Stimulated activated naive B cell treated with anti-CD40 and anti-IgM and Interleukin-4, amounts not matched to agents 10 μg/mL and 1 μg/mL and 100 μg/mL, for 72 hours (primary cell): Measurements from ENCODE around the gene CYCS.
"Not testable (repeated sequence)": the region's sequence is repeated elsewhere in the genome, so short reads cannot be mapped to it uniquely, and the experiment has no call there.

Experiments used
- ATAC-seq, 2 donors: fragments of 150-1000 bp; cut with Tn5 transposase; replicated peaks; 2 replicates each; pipeline ENCODE4 v1.10.0; 2021; ENCODE audit warnings: moderate library complexity in 1 of 2
- DNase-seq: peaks from one replicate; pipeline ENCODE4 v3.0.0; 2021
- H3K27ac Mint-ChIP-seq: one replicate; pipeline ENCODE4 v1.8.0; 2022; ENCODE audit warnings: mild to moderate bottlenecking, mixed read lengths
- H3K27me3 Mint-ChIP-seq, 2 donors: one replicate each; pipeline ENCODE4 v1.8.0; 2022; ENCODE audit warnings: mixed read lengths in 2 of 2
- H3K36me3 Mint-ChIP-seq, 2 donors: one replicate each; pipeline ENCODE4 v1.8.0; 2022; ENCODE audit warnings: mixed read lengths in 2 of 2, mild to moderate bottlenecking in 1 of 2
- H3K4me1 Mint-ChIP-seq, 2 donors: one replicate each; pipeline ENCODE4 v1.8.0; 2022; ENCODE audit warnings: mixed read lengths in 2 of 2, mild to moderate bottlenecking in 1 of 2
- H3K4me3 Mint-ChIP-seq, 2 donors: one replicate each; pipeline ENCODE4 v1.8.0; 2022; ENCODE audit warnings: mild to moderate bottlenecking in 2 of 2, mixed read lengths in 2 of 2, moderate library complexity in 1 of 2
- H3K9me3 Mint-ChIP-seq, 2 donors: one replicate each; pipeline ENCODE4 v1.8.0; 2022; ENCODE audit warnings: mixed read lengths in 2 of 2, mild to moderate bottlenecking in 1 of 2

The CYCS gene

GRCh38 chr7:25134358-25135010 lies 9.4 kb upstream of the CYCS start:
- Mint-ChIP-seq H3K9me3 (no peaks in the 10 kb centered on the region), H3K4me1 (peaks cover 1 to 7% of the 10 kb centered on the region in 2 donors), H3K27me3 (no peaks in the 10 kb centered on the region), H3K27ac (no peak overlapping the region), H3K4me3 (no peak overlapping the region), H3K36me3 (peaks cover 1 to 11% of the 10 kb centered on the region in 2 donors)
- ATAC-seq (no peak), DNase-seq (no peak)

GRCh38 chr7:25132430-25132829 lies 7.4 kb upstream of the CYCS start:
- Mint-ChIP-seq H3K27ac (no peak overlapping the region), H3K4me1 (peaks cover 1 to 7% of the 10 kb centered on the region in 2 donors), H3K9me3 (no peaks in the 10 kb centered on the region), H3K27me3 (no peaks in the 10 kb centered on the region), H3K4me3 (no peak overlapping the region), H3K36me3 (peaks cover 0 to 11% of the 10 kb centered on the region in 2 donors)
- ATAC-seq (no peak), DNase-seq (no peak)

GRCh38 chr7:25126751-25127150 lies 1.7 kb upstream of the CYCS start:
- peaks cover 21 to 22% of the 10 kb centered on the region in 2 donors for H3K36me3 Mint-ChIP-seq
- no peak for DNase-seq
- no peak for ATAC-seq
- H3K9me3 Mint-ChIP-seq = no peaks in the 10 kb centered on the region
- H3K27ac Mint-ChIP-seq = no peak overlapping the region
- H3K4me1 Mint-ChIP-seq = peaks cover 14 to 16% of the 10 kb centered on the region in 2 donors
- no peak overlapping the region for H3K4me3 Mint-ChIP-seq
- H3K27me3 Mint-ChIP-seq = no peaks in the 10 kb centered on the region

GRCh38 chr7:25124465-25125136 lies 459 bp downstream of the CYCS start:
- H3K4me1 Mint-ChIP-seq = peaks cover 17 to 31% of the 10 kb centered on the region in 2 donors
- H3K27me3 Mint-ChIP-seq = no peaks in the 10 kb centered on the region
- peaks cover 33 to 39% of the 10 kb centered on the region in 2 donors for H3K36me3 Mint-ChIP-seq
- peak overlapping the region; percentile 100 for H3K27ac Mint-ChIP-seq
- DNase-seq (no peak), ATAC-seq (no peak)
- no peaks in the 10 kb centered on the region for H3K9me3 Mint-ChIP-seq
- peak overlapping the region; percentile 90 to 99 for H3K4me3 Mint-ChIP-seq

GRCh38 chr7:25122373-25122772 lies 2.7 kb downstream of the CYCS start:
- no peaks in the 10 kb centered on the region for H3K27me3 Mint-ChIP-seq
- H3K9me3 Mint-ChIP-seq = no peaks in the 10 kb centered on the region
- no peak overlapping the region for H3K27ac Mint-ChIP-seq
- H3K4me3 Mint-ChIP-seq = no peak overlapping the region
- H3K36me3 Mint-ChIP-seq = peaks cover 39 to 47% of the 10 kb centered on the region in 2 donors
- ATAC-seq (no peak), DNase-seq (no peak)
- peaks cover 21 to 50% of the 10 kb centered on the region in 2 donors for H3K4me1 Mint-ChIP-seq

- DNase-seq = no peak
- ATAC-seq = no peak
- no peak overlapping the region for H3K4me3 Mint-ChIP-seq
- no peaks in the 10 kb centered on the region for H3K9me3 Mint-ChIP-seq
- H3K27me3 Mint-ChIP-seq = no peaks in the 10 kb centered on the region
- peaks cover 43 to 51% of the 10 kb centered on the region in 2 donors for H3K36me3 Mint-ChIP-seq
- H3K4me1 Mint-ChIP-seq = peaks cover 27 to 58% of the 10 kb centered on the region in 2 donors
- H3K27ac Mint-ChIP-seq = no peak overlapping the region
Measured at GRCh38 chr7:25121599-25121998, 3.5 kb downstream of the CYCS start.

GRCh38 chr7:25119102-25119501 lies 6.0 kb downstream of the CYCS start:
- H3K9me3 Mint-ChIP-seq = no peaks in the 10 kb centered on the region
- peaks cover 43 to 56% of the 10 kb centered on the region in 2 donors for H3K36me3 Mint-ChIP-seq
- no peaks in the 10 kb centered on the region for H3K27me3 Mint-ChIP-seq
- DNase-seq (no peak), ATAC-seq (no peak)
- no peak overlapping the region for H3K27ac Mint-ChIP-seq
- peak overlapping the region; percentile 17 to 25 for H3K4me3 Mint-ChIP-seq
- peaks cover 27 to 64% of the 10 kb centered on the region in 2 donors for H3K4me1 Mint-ChIP-seq

GRCh38 chr7:25118048-25118753 lies 6.9 kb downstream of the CYCS start:
- ATAC-seq (peak; percentile 59 to 64), DNase-seq (no peak)
- Mint-ChIP-seq H3K27ac (peak overlapping the region; percentile 76), H3K36me3 (peaks cover 38 to 52% of the 10 kb centered on the region in 2 donors), H3K27me3 (no peaks in the 10 kb centered on the region), H3K4me3 (peak overlapping the region in 1 of 2 donors; percentile 51), H3K9me3 (no peaks in the 10 kb centered on the region), H3K4me1 (peaks cover 21 to 57% of the 10 kb centered on the region in 2 donors)

- peak; percentile 91 to 92 for ATAC-seq
- DNase-seq = peak; percentile 24
- no peaks in the 10 kb centered on the region for H3K27me3 Mint-ChIP-seq
- peak overlapping the region; percentile 69 to 73 for H3K4me3 Mint-ChIP-seq
- peak overlapping the region; percentile 91 for H3K27ac Mint-ChIP-seq
- peaks cover 44 to 56% of the 10 kb centered on the region in 2 donors for H3K36me3 Mint-ChIP-seq
- no peaks in the 10 kb centered on the region for H3K9me3 Mint-ChIP-seq
- peaks cover 21 to 57% of the 10 kb centered on the region in 2 donors for H3K4me1 Mint-ChIP-seq
Measured at GRCh38 chr7:25117226-25118047, 7.6 kb downstream of the CYCS start.

GRCh38 chr7:25116621-25117020 lies 8.4 kb downstream of the CYCS start:
- H3K4me1 Mint-ChIP-seq = peaks cover 19 to 49% of the 10 kb centered on the region in 2 donors
- H3K36me3 Mint-ChIP-seq = peaks cover 41 to 55% of the 10 kb centered on the region in 2 donors
- DNase-seq = no peak
- H3K4me3 Mint-ChIP-seq = peak overlapping the region; percentile 21 to 73
- no peaks in the 10 kb centered on the region for H3K27me3 Mint-ChIP-seq
- peak overlapping the region; percentile 91 for H3K27ac Mint-ChIP-seq
- no peak for ATAC-seq
- no peaks in the 10 kb centered on the region for H3K9me3 Mint-ChIP-seq

- Mint-ChIP-seq H3K36me3 (peaks cover 21 to 27% of the 10 kb centered on the region in 2 donors), H3K27me3 (peaks cover 4 to 16% of the 10 kb centered on the region in 2 donors)
- not testable (repeated sequence) for ATAC-seq, H3K4me1 Mint-ChIP-seq, H3K27ac Mint-ChIP-seq, H3K9me3 Mint-ChIP-seq, DNase-seq, H3K4me3 Mint-ChIP-seq
Measured at GRCh38 chr7:25110514-25110913, 14.5 kb downstream of the CYCS start.

- ATAC-seq (no peak), DNase-seq (no peak)
- Mint-ChIP-seq H3K4me3 (no peak overlapping the region), H3K4me1 (peaks cover 0 to 1% of the 10 kb centered on the region in 2 donors), H3K27ac (no peak overlapping the region), H3K36me3 (peaks cover 19 to 24% of the 10 kb centered on the region in 2 donors), H3K27me3 (peaks cover 4 to 16% of the 10 kb centered on the region in 2 donors), H3K9me3 (peaks cover 0 to 4% of the 10 kb centered on the region in 2 donors)
Measured at GRCh38 chr7:25109276-25109675, 15.8 kb downstream of the CYCS start.

GRCh38 chr7:25105911-25106310 lies 19.1 kb downstream of the CYCS start:
- H3K36me3 Mint-ChIP-seq = peaks cover 5 to 6% of the 10 kb centered on the region in 2 donors

GRCh38 chr7:25103773-25104172 lies 21.3 kb downstream of the CYCS start:
- Mint-ChIP-seq H3K4me3 (no peak overlapping the region), H3K4me1 (peaks cover 0 to 2% of the 10 kb centered on the region in 2 donors), H3K36me3 (no peaks in the 10 kb centered on the region), H3K27ac (no peak overlapping the region), H3K27me3 (peaks cover 4 to 10% of the 10 kb centered on the region in 2 donors), H3K9me3 (no peaks in the 10 kb centered on the region)
- DNase-seq (no peak), ATAC-seq (no peak)

More at GRCh38 chr7:25105911-25106310, 19.1 kb downstream of the CYCS start:
- Mint-ChIP-seq H3K27ac (no peak overlapping the region), H3K4me1 (no peaks in the 10 kb centered on the region), H3K4me3 (no peak overlapping the region), H3K9me3 (peaks cover 0 to 4% of the 10 kb centered on the region in 2 donors), H3K27me3 (peaks cover 4 to 16% of the 10 kb centered on the region in 2 donors)
- ATAC-seq (no peak), DNase-seq (no peak)
